ENCODE results near the gene PITX3.
"Not testable (repeated sequence)": the region's sequence is repeated elsewhere in the genome, so short reads cannot be mapped to it uniquely, and the experiment has no call there.

Gene PITX3

DNA sequence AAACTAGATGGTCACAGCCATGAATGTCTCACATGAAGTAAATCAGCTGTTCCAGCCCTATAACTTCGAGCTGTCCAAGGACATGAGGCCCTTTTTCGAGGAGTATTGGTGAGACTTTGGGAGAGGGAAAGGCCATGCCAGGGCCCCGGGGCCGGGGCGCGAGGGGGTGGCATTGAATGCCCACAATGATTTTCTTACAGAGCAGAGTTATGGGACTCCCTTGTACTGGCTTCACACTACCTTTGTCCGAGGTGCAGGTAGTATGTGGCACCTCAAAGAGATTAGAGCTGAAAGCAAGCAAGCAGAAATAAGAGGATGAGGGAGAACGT is 14.8 kb downstream of the PITX3 start:
- DNase-seq (ENCODE audit: low read depth) = no peak

DNA sequence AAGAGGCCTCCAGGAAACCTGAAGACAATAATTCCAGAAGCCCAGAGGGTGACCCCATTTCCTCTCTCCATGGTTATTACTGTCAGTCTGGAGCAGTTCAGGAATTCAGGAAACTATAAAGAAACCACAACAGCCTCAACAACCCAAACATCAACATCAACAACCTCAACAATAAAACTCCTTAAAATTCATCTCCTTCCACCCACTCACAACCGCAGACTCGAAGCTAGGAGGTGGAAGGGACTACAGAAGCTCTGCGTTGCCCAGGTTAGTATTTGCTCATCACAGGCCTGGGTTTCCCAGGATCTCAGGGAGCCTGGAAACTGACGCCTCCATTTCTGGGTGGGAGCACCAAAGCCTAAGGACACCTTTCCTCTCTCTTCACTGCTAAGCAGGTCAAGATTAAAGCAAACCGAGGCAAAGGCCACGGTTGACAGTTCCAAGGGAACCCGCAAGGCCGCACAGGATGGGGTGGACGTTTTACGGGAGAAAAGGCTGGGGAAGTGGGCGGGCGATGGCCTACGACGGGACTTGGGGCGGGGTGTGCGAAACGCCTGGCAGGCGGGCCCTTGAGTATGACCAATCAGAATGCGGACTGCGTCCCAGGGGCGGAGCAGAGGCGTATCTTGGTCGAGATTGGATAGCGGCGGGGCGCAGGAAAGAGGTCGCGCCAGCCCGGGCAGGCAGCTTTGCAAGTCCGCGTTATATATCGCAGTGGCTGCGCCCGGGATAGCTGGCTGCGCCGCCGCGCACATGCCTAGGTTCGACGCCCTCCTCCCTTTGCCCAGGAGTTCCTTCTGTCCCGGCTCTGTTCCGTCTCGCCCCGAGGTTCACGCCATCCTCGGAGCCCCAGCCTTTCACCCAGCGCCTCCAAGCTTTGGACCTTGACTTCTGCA is 15.4 kb downstream of the PITX3 start, which contains the start of gene ELOVL3:
Gene ELOVL3, plus strand, starts transcription at position 654 of the 896 bp plus-strand sequence. CDS start 250 bp downstream, outside the sequence.
- DNase-seq (ENCODE audit: low read depth) = peak; percentile 62

DNA sequence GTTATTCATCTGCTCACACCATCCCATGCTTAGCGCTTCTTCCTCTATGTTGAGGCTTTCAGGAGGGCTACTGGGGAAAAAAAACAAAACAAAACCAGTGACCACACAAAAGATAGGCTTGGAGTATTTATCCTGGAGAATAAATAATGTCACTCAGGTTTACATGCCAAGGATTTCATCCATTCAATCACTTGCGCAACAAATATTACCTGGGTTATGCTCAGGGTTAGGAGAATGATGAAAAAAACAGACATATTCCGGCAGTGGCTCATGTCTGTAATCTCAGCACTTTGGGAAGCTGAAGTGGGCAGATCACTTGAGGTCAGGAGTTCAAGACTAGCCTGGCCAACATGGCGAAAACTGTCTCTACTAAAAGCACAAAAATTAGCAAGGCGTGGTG is 18.5 kb downstream of the PITX3 start:
- no peak for DNase-seq (ENCODE audit: low read depth)

DNA sequence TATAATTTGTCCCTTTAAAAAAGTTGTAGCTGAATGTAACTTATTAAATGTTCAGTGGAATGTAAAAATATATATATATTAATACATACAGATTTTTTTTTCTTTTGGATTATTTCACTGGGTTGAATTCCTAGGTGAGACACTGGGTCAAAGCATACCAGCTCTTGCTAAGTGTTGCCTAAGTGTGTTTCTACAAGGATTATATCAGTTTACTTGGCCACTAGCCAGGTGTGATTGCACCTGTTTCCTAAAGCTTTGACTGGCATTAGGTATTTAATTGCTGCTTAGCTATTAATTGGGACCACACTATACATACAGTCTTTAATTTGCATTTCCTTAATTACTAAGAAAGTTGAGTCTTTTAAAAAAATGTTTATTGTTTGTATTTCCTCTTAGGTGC is 20.7 kb downstream of the PITX3 start:
- DNase-seq (ENCODE audit: low read depth) = no peak

DNA sequence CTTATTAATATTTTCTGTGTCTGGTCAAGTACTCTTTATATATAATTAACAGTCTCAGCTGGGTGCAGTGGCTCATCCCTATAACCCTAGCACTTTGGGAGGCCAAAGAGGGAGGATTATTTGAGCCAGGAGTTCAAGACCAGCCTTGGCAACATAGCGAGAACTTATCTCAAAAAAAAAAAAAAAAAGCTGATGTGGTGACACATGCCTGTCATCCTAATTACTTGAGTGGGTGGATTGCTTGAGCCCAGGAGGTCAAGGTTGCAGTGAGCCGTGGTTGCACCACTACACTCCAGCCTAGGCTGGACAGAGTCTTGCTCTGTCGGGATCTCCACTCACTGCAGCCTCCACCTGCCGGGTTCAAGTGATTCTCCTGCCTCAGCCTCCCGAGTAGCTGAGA is 21.9 kb downstream of the PITX3 start:
- no peak for DNase-seq (ENCODE audit: low read depth)

DNA sequence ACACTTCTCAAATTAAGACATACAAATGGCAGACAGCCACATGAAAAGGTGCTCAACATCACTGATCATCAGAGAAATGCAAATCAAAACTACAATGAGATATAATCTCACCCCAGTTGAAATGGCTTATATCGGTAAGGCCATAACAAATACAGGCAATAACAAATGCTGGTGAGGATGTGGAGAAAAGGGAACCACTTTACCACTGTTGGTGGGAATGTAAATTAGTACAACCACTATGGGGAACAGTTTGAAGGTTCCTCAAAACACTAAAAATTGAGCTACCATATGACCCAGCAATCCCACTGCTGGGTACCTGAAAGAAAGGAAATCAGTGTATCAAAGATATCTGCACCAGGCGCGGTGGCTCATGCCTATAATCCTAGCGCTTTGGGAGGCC is 27.7 kb downstream of the PITX3 start:
- not testable (repeated sequence) for DNase-seq (ENCODE audit: low read depth)

DNA sequence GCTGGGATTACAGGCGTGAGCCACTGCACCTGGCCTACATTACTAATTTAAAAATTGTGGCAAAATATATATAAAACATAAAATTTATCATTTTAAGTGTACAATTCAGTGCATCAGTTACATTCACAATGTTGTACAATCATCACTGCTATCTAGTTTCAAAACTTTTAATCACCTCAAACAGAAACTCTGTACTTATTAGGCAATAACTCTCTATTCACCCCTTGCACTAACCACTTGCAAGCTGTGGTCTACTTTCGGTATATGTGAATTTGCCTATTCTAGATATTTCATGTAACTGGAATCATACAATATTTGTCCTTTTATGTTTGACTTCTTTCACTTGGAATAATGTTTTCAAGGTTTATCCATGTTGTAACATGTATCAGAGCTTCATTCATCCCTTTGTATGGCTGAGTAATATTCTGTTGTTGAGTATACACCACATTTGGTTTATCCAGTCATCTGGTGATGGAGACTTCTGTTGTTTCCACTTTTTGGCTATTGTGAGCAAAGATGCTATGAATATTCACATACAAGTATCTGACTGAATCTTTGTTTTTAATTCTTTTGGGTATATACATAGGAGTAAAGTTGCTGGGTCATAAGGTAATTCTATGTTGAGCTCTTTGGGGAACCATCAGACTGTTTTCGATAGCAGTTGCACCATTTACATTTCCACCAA is 29.6 kb downstream of the PITX3 start:
- DNase-seq (ENCODE audit: low read depth) = no peak

DNA sequence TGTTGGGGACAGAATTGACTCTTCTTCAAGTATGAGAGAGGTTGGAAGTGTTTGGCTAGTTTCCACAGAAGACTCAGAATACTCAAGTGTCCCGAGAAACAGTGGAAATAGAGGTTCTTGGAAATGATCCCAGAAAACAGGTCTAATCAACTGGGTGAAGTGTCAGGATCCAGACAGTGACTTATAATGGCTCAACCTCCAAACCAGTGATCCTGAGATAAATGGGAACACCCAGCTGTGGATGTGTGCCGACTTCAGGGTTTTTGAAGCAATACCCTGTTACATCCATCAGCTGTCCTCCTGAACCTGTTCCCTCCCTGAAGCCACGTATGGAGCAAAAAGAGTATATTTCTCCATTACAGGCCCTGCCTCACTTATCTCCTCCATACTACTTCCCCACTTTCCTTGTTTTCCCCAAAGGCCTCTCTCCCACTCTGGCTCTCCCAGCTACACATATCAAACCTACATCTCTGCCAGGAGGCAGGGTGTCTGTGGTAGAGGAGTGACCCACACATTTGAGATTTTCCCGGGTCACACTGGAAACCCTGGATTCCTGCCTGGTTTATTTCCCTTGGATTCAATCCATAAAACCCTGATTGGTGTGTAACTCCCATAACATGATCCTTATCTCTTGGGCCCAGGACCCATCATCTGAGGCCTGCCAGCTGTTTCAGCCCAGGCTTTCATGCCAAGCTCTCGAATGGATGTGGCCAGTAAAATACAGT is 32.8 kb downstream of the PITX3 start:
- DNase-seq (ENCODE audit: low read depth) = no peak

DNA sequence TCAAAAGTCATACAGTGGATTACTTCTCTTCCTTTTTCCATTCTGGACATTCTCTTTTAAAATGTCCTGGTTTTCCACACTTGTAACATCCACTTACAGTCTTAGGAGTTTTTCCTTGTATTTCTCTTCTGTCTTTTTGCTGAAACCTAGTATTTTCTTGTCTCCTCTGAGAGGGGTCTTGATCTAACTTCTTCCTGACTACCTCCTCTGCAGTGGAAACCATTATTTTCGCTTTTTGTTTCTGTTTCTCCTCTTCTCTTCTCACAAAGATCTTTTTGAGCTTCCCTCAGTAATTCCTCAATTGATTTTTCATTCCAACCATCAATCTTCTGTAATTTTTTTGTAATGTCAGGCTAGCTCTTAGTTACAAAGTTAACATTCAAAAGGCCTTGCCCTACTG is 38.9 kb downstream of the PITX3 start:
- no peak for DNase-seq (ENCODE audit: low read depth)

DNA sequence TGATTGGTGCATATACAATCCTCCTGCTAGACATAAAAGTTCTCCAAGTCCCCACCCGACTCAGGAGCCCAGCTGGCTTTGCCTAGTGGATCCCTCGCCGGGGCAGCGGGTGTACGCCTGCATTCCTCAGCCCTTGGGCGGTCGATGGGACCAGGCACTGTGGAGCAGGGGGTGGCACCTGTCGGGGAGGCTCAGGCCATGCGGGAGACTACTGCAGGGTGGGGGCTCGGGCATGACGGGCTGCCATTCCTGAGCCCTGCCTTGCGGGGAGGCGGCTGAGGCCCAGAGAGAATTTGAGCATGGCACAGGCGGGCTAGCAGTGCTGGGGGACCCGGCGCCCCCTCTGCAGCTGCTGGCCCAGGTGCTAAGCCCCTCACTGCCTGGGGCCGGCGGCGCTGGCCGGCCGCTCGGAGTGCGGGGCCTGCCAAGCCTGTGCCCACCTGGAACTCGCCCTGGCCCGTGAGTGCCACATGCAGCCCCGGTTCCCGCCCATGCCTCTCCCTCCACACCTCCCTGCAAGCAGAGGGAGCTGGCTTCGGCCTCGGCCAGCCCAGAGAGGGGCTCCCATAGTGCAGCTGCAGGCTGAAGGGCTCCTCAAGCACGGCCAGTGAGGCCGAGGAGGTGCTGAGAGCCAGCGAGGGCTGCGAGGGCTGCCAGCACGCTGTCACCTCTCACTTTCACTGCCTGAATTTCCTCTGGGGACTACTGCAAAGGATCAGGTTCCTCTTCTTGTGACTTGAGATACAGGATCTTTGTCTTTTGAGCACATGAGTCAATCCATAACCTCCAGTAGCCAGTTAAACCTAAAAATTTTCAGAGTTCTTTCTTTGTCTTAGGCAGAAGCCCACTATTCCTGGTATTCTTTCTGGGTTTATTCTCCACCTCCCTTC is 40.3 kb downstream of the PITX3 start:
- no peak for DNase-seq (ENCODE audit: low read depth)

DNA sequence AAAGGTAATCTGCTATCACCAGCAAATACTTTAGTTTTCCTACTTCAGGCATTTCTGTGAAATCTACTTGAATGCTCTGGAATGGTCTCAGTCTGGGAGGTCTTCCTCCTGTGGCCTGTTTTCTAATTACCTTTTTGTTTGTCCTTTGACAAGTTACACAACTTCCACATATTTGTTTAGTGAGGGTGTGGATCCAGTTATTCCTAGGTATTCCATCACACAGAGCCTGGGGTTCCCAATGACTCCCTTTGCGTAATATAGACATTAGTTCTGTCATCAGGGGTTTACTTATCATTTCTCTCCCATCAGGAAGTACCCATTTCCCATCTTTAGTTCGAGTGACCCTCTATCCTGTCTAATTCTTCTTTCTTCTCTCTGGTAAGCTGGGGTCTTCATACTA is 43.3 kb downstream of the PITX3 start:
- DNase-seq (ENCODE audit: low read depth) = no peak

DNA sequence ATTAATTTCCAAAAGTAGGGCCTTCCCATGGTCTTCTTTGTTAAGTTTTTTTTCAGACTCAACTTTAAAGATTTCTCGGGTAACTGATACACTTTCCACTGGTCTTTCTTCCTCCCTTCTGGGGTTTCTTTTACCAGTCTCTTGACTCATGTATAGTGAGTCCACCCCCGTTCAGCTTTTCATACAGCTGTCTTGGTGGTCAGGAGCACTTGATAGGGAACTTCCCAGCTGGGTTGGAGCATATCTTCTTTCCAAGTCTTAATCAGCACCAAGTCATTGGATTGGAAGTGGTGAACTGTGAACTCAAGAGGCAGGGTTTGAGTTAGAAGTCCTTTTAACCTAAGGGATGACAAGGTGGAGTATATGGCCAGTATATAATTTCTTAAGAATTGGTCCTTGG is 44.4 kb downstream of the PITX3 start:
- no peak for DNase-seq (ENCODE audit: low read depth)

DNA sequence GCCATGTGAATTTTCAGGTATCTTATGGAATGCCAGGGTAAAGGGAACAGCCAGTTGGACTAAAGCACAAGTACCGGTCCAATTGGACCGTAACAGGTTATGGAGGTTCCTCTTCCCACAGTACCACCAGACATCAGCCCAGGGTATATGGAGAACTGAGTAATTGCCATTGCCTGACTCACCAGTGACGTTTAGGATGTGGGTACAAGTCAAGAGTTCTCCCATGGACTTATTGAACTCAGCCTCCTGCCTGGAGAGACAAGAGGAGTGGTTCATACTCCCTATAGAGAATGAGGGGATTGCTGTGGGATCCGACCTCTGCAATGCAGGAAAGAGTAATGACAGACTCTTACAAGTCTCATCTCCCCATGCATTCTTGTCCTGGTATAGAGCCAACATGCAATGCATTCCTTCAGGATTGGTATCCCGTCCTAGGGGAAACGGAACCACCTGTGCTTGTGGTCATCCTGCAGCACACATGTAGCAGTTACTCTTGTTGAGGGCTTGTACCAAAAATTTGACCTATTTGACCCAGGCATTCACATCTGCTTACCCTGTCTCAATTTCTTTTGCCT is 45.9 kb downstream of the PITX3 start:
- DNase-seq (ENCODE audit: low read depth) = no peak

DNA sequence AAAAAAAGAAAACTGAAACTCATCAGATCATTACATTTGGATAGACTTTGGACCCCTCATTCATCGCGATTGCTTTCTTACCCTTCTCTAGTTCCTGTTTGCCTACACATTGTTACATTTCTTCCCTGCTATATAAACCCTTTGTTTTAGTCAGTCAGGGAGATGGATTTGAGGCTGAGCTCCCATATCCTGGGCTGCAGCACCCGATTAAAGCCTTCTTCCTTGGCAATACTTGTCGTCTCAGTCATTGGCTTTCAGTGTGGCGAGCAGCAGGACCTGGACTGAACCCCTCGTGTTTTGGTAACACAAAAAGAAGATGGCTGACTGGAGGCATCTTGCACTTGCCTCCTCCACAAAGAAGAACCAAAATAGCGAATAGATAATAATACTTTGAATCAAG is 49.4 kb downstream of the PITX3 start:
- DNase-seq (ENCODE audit: low read depth) = no peak

DNA sequence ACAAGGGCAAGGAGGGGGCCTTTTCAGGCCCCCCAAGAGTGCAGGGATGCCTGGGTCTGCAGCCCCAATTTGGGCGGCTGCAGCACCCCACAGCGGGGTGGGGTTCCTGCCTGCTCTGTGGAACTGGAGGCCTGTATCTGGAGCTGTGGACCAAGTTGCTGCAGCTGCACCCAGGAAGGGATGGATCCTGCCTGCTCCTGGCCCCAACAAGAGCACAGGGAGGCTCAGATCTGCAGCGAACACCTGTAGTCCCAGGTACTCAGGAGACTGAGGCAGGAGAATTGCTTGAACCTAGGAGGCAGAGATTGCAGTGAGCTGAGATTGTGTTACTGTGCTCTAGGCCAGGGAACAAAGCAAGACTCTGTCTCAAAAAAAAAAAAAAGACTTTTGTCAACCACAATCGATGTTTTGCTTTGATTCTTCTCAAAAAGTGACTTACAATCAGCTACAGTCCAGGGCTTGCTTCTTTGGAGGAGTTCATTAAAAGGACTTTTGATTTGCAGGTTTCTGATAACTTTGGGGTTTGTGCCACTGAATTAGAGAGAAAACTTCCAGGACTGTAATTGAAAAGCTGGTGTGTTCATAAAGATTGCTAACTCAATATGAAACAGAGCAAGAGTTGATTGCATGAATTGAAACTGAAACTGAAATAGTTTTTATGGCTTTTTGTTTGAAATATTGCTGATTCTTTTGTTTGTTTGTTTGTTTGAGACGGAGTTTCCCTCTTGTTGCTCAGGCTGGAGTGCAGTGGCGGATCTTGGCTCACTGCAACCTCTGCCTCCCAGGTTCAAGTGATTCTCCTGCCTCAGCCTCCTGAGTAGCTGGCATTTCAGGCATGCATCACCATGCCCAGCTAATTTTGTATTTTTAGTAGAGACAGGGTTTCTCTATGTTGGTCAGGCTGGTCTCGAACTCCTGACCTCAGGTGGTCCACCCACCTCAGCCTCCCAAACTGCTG is 52.1 kb downstream of the PITX3 start:
- DNase-seq (ENCODE audit: low read depth) = not testable (repeated sequence)

DNA sequence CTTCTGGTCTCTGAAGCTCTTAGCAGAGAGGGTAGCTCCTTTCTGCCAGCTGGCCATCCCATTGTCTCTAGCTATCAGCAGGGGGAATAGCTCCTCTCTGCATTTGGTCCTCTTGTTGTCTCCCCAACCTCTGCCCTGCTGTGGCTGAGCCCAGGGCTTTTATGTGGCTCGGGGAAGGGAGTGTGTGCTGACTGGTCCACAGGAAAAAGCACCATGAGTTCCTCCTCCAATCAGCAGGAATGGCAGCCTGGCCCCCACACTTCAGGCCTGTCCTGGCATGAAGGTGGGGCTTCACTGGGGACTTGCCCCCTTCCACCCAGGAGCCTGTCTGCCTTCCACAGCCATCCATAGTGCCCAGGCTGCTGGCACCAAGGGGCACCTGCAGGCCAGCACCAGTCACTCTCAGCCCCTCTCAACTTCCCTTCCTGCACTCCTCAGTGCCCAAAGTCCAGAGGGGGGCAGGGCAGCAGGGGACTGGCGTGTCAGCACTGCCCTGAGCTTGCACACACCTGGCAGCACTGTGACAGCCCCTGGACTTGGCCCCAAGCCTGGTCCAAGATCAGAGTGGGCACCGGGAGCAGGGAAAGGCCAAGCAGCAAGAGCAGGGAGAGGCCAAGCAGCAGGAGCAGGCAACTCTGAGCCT is 52.9 kb downstream of the PITX3 start:
- no peak for DNase-seq (ENCODE audit: low read depth)

DNA sequence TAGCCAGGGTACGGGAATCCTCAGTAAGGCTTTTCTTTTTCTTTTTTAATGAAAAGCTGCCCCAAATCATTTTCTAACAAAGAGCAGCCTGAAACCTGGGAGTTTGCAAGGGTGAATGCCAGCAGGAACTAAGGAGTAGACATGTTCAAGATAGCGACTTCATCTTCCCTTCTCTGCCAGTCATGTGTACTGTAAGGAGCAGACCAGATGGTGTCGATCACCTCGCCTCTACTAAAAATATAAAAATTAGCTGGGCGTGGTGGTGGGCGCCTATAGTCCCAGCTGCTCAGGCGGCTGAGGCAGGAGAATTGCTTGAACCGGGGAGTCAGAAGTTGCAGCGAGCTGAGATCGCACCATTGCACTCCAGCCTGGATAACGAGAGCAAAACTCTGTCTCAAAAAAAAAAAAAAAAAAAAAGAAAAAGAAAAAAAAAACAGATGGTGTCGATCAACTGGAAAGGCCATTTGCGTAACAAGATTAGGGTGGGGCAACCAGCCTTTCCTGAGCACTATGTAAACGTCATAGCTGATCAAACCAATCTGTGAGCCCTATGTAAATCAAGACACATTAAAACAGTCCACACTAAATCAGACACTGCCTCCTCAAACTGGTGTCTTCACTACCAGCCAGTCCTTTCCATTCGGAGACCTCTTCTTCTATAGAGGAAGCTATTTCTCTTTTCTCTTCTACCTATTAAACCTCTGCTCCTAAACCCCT is 55.3 kb downstream of the PITX3 start:
- no peak for DNase-seq (ENCODE audit: low read depth)

DNA sequence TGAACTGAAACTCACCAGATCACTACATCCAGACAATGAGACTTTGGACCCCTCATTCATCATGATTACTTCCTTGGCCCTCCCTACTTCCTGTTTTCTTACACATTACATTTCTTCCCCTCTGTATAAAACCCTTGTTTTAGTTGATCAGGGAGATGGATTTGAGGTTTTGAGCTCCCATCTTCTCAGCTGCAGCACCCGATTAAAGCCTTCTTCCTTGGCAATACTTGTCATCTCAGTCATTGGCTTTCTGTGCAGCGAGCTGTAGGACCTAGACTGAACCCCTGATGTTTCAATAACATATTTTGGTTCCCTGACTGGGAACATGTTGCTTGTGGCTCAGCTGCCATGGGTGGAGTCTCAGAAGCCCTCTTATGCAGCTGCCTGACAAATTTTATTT is 56.0 kb downstream of the PITX3 start:
- DNase-seq (ENCODE audit: low read depth) = no peak

DNA sequence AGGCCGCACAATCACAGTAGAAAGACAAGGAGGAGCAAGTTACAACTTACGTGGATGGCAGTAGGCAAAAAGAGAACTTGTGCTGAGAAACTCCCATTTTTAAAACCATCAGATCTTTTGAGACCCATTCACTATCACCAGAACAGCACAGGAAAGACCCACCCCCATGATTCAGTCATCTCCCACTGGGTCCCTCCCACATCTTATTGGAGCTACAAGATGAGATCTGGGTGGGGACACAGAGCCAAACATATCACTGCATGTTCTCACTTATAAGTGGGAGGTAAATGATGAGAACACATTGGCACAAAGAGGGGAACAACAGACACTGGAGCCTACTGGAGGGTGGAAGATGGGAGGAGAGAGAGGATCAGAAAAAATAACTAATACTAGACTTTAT is 56.7 kb downstream of the PITX3 start:
- DNase-seq (ENCODE audit: low read depth) = no peak

Data from HS-27A (cell line).